ENCODE measurements around the gene CDS2. TPM values are rescaled to one million over a fixed set of nuclear protein-coding genes. Genes with fewer than 3 reads are reported as not detected.

CDS2 gene
- polyA plus RNA-seq, 1 donor from 2014 or later: 66.7 TPM

DNA sequence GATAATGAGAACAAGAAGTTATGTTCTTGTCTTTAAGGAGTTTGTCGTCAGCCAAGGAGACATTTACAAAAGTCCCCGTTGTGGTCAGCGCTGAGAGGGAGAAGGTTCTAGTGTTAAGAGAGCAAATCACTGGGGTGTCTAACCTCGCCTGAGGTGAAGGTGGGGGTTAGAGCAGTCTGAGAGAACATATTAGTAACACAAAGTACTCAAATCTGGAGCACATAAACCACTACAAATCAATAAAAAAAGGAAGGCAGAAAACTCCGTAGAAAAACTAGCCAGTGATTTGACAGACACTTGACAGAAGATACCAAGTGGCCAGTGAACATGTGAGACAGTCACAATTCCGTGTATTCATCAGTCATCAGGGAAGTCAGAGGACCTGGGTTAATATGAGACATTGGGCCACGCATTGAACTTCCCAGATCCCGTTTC lies 45.4 kb downstream of the CDS2 start:
- H3K9me2 ChIP-seq (ENCODE audit: insufficient read depth, low read length): no peaks in the 10 kb centered on the region
- H3K27me3 ChIP-seq (ENCODE audit: insufficient read depth, low read depth, low read length): no peaks in the 10 kb centered on the region
- TF ChIP-seq POLR2AphosphoS5 (IDR thresholded peaks at IDR 0.05): no peak
- TF ChIP-seq, protein P1, sequence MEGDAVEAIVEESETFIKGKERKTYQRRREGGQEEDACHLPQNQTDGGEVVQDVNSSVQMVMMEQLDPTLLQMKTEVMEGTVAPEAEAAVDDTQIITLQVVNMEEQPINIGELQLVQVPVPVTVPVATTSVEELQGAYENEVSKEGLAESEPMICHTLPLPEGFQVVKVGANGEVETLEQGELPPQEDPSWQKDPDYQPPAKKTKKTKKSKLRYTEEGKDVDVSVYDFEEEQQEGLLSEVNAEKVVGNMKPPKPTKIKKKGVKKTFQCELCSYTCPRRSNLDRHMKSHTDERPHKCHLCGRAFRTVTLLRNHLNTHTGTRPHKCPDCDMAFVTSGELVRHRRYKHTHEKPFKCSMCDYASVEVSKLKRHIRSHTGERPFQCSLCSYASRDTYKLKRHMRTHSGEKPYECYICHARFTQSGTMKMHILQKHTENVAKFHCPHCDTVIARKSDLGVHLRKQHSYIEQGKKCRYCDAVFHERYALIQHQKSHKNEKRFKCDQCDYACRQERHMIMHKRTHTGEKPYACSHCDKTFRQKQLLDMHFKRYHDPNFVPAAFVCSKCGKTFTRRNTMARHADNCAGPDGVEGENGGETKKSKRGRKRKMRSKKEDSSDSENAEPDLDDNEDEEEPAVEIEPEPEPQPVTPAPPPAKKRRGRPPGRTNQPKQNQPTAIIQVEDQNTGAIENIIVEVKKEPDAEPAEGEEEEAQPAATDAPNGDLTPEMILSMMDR (IDR thresholded peaks at IDR 0.05; ENCODE audit: poor library complexity, severe bottlenecking): no peak
- no peak for TF ChIP-seq RAD21 (conservative IDR thresholded peaks at IDR 0.05)
- TF ChIP-seq EP300 (conservative IDR thresholded peaks at IDR 0.05; ENCODE audit: poor library complexity, severe bottlenecking): no peak
- TF ChIP-seq, protein P2, sequence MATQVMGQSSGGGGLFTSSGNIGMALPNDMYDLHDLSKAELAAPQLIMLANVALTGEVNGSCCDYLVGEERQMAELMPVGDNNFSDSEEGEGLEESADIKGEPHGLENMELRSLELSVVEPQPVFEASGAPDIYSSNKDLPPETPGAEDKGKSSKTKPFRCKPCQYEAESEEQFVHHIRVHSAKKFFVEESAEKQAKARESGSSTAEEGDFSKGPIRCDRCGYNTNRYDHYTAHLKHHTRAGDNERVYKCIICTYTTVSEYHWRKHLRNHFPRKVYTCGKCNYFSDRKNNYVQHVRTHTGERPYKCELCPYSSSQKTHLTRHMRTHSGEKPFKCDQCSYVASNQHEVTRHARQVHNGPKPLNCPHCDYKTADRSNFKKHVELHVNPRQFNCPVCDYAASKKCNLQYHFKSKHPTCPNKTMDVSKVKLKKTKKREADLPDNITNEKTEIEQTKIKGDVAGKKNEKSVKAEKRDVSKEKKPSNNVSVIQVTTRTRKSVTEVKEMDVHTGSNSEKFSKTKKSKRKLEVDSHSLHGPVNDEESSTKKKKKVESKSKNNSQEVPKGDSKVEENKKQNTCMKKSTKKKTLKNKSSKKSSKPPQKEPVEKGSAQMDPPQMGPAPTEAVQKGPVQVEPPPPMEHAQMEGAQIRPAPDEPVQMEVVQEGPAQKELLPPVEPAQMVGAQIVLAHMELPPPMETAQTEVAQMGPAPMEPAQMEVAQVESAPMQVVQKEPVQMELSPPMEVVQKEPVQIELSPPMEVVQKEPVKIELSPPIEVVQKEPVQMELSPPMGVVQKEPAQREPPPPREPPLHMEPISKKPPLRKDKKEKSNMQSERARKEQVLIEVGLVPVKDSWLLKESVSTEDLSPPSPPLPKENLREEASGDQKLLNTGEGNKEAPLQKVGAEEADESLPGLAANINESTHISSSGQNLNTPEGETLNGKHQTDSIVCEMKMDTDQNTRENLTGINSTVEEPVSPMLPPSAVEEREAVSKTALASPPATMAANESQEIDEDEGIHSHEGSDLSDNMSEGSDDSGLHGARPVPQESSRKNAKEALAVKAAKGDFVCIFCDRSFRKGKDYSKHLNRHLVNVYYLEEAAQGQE (IDR thresholded peaks at IDR 0.05; ENCODE audit: borderline replicate concordance): no peak
- no peak for TF ChIP-seq EZH2 (IDR thresholded peaks at IDR 0.05; ENCODE audit: borderline replicate concordance, insufficient read depth, low read length, poor library complexity, severe bottlenecking)
- TF ChIP-seq TAF1 (IDR thresholded peaks at IDR 0.05; ENCODE audit: low read depth): no peak
- TF ChIP-seq SMC3 (conservative IDR thresholded peaks at IDR 0.05; ENCODE audit: poor library complexity): no peak
- no peak for TF ChIP-seq MXI1 (conservative IDR thresholded peaks at IDR 0.05; ENCODE audit: poor library complexity, severe bottlenecking)
- H3K27ac ChIP-seq (ENCODE audit: low read length): peak overlapping the region; percentile 71
- peaks cover 13% of the 10 kb centered on the region for H3K79me2 ChIP-seq (replicated peaks; ENCODE audit: insufficient read depth, low read length)
- peak overlapping the region; percentile 41 for H3K9ac ChIP-seq (ENCODE audit: low read length)
- no peak overlapping the region for H3K4me2 ChIP-seq (ENCODE audit: low read length)
- no peaks in the 10 kb centered on the region for H3K36me3 ChIP-seq (ENCODE audit: insufficient read depth, low read length)
- no peaks in the 10 kb centered on the region for H4K20me1 ChIP-seq (ENCODE audit: insufficient read depth)
- H3F3A ChIP-seq (ENCODE audit: insufficient read depth, low read length, poor library complexity, severe bottlenecking): no peaks in the 10 kb centered on the region
- H3K9me3 ChIP-seq (ENCODE audit: low read length): no peaks in the 10 kb centered on the region
- H3K4me3 ChIP-seq (ENCODE audit: low read length): no peak overlapping the region
- no peak overlapping the region for H2AFZ ChIP-seq (ENCODE audit: low read depth, low read length)

DNA sequence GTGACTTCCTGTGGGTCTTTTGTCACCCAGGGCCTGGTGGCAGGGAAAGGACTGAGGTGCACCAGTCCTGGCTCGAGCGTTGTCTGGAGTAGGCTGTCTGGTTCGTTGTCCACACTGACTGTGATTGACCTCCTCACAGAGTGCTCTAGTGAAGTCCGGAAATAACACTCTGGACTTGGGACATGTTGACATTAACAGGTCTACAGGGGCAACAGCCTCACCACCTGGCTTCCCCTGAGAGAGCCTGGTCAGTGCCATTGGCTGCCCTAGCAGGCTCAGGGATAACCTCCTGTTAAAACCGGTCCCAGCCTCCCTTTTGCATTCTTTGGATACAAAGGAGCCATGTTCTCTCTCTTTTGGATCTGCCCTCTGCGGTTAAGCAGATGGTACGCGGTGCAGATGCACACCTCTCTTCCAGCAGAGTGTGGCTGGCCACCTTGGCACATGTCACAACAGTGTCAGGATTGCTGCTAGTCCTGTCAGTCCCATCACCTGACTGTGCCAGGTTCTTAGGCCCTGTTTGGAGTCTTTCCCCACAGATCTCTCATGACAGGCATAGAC lies 46.2 kb downstream of the CDS2 start:
- no peaks in the 10 kb centered on the region for H3K9me3 ChIP-seq (ENCODE audit: low read length)
- no peaks in the 10 kb centered on the region for H3K9me2 ChIP-seq (ENCODE audit: insufficient read depth, low read length)
- H3K9ac ChIP-seq (ENCODE audit: low read length): no peak overlapping the region
- H3K4me2 ChIP-seq (ENCODE audit: low read length): no peak overlapping the region
- TF ChIP-seq, protein P1 (IDR thresholded peaks at IDR 0.05; ENCODE audit: poor library complexity, severe bottlenecking): no peak
- no peak for TF ChIP-seq EP300 (conservative IDR thresholded peaks at IDR 0.05; ENCODE audit: poor library complexity, severe bottlenecking)
- TF ChIP-seq, protein P2 (IDR thresholded peaks at IDR 0.05; ENCODE audit: borderline replicate concordance): no peak
- no peak for TF ChIP-seq SMC3 (conservative IDR thresholded peaks at IDR 0.05; ENCODE audit: poor library complexity)
- TF ChIP-seq MXI1 (conservative IDR thresholded peaks at IDR 0.05; ENCODE audit: poor library complexity, severe bottlenecking): no peak
- TF ChIP-seq RAD21 (conservative IDR thresholded peaks at IDR 0.05): no peak
- peaks cover 13% of the 10 kb centered on the region for H3K79me2 ChIP-seq (replicated peaks; ENCODE audit: insufficient read depth, low read length)
- H3K27me3 ChIP-seq (ENCODE audit: insufficient read depth, low read depth, low read length): no peaks in the 10 kb centered on the region
- H4K20me1 ChIP-seq (ENCODE audit: insufficient read depth): no peaks in the 10 kb centered on the region
- no peaks in the 10 kb centered on the region for H3K36me3 ChIP-seq (ENCODE audit: insufficient read depth, low read length)
- no peaks in the 10 kb centered on the region for H3F3A ChIP-seq (ENCODE audit: insufficient read depth, low read length, poor library complexity, severe bottlenecking)
- no peak overlapping the region for H3K4me3 ChIP-seq (ENCODE audit: low read length)
- H3K27ac ChIP-seq (ENCODE audit: low read length): peak overlapping the region; percentile 71
- H2AFZ ChIP-seq (ENCODE audit: low read depth, low read length): no peak overlapping the region
